HL-60/S4 treated with phorbol 12-myristate 13-acetate at 8.2 ng/mL for 4 days and 3 days (cell line): ENCODE data around the gene TGFBR2.

Experiments used
- in situ Hi-C: fragments of 300-500 bp; cut with MboI; formaldehyde crosslinking; loops from 2 replicates; pipeline ENCODE4 v1.15.0; 2022; ENCODE audit warnings: low sequenced_read_pairs

The TGFBR2 gene

DNA sequence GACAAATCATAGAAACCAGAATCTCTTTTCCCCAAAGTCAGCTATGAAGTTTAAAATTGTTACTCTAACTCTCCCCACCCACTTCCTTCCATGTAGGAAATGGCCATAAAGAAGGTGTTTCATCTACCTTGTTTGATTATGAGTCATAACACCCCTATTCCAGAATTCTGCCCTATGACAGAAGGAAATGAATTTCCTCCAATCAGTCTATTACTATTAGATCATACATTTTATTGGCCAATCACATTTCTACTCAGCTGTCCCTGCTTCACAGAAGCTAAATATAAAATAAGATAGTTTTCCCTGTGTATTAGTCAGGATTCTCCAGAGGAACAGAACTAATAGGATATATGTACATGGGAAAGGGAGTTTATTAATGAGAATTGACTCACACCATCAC lies 102.1 kb downstream of the TGFBR2 start:
- in situ Hi-C loops, result no loop called here

GRCh38 chr3:30710017-30710416 lies 103.6 kb downstream of the TGFBR2 start:
- in situ Hi-C loops, result no loop called here

DNA sequence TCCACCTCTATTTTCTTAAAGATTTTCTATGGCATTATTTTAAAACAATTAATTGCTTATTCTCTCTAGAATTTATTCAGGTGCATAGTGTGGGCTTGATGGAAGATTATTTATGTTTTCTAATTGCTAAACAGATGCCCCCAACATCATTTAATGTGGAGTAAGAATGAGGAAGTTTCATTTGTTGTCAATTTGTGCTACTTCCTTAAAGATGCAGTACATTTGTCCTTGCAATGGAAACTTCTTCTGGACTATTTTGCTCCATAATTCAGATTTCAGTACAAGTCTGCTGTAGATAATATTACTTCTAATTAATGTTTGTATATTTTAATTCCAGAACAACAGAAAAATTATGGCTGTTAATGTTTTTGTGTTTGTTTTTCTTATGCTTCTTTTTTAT lies 104.8 kb downstream of the TGFBR2 start:
- in situ Hi-C loops, result no loop called here

- in situ Hi-C loops, result no loop called here
Observed at GRCh38 chr3:30711867-30712266, 105.5 kb downstream of the TGFBR2 start.

GRCh38 chr3:30712991-30713390 lies 106.6 kb downstream of the TGFBR2 start:
- in situ Hi-C loops, result no loop called here

DNA sequence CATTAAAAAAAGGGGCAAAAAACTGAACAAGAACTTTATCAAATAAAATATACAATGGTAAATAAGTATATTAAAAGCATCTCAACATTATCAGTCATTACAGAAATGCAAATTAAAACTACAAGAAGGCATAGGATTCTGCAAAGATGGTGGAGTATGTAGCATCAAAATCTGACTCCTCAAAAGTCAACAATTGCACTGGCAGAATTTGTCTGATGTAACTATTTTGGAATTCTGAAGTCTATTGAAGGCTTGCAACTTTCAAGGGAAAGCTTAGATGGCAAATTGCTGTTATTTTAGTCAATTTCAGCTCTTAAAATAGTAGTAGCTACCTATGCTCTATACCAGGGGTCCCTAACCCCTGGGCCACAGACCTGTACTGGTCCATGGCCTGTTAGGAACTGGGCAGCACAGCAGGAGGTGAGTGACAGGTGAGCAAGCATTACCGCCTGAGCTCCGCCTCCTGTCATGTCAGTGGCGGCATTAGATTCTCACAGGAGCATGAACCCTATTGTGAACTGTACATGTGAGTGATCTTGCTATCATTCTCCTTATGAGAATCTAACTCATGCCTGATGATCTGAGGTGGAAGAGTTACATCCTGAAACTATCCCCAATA lies 107.6 kb downstream of the TGFBR2 start:
- in situ Hi-C loops, result no loop called here

DNA sequence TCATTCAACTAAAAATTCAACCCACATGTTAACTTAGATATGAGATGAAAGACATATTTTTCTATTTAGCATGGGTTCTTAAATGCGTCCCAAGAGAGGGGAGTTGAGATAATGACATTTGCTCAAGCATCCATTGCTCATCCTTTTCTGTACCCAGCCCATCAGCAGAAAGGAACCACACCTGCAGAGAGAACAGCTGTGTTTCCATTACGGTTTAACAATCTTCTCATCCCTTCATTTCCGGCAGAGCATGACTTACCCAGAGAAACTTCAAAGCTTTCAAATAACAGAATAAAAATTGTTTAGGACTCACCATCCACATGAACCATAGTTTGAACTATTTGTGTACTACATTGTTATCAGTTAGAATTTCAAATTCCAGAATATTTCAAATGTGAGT lies 113.1 kb downstream of the TGFBR2 start:
- in situ Hi-C loops, result no loop called here

DNA sequence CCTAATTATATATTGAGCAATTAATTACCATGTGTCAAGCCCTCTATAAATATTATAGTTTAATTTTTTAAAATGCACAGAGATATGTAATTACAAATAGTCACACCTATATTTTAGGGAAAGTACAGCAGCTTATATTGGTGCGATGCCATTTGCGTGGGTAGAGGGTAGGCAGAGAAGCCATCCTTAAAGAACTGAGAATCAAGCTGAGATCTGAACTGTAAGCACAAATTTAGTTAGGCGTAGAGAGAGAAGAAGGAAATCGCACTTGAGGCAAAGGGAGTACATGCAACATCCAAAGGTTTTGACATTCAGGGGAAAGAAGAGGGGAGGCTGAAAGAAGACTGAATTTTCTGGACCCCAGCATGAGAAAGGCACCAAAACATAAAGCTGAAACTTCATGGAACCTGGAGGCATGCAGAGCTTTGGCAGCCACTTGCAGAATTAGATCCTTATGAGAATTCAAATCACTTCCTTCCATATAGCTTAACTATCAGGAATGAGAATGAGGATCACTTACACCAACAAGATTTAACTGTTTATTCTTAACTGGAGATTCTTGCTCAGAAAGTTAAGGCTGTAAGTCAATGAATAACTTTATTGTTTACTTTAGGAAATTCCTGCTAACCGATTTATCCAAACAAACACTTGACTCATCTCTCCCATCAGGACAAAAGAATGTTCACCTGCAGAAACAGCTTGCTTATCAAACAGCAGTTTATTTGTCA lies 114.3 kb downstream of the TGFBR2 start:
- in situ Hi-C loops, result no loop called here

- in situ Hi-C loops, result no loop called here
Observed at GRCh38 chr3:30721314-30721634, 114.9 kb downstream of the TGFBR2 start.

DNA sequence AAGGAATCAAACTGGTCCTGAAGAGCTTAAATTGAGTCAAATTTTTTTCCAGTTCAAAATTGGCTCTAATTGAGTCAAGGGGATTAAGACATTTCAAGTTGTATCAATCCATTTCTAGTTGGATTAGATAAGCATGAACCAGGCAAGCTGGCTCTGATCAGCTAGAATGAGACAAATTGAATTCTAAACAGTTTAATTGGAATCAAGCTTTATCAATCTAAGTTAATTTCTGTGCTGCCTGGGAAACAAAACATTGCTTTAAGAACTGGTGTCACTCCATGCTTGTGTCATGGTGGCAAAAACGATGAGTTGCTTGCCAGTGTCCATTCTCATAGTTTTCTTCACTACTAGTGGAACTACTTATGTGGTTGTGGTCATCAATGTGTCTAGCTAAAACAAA lies 116.8 kb downstream of the TGFBR2 start:
- in situ Hi-C loops, result no loop called here

DNA sequence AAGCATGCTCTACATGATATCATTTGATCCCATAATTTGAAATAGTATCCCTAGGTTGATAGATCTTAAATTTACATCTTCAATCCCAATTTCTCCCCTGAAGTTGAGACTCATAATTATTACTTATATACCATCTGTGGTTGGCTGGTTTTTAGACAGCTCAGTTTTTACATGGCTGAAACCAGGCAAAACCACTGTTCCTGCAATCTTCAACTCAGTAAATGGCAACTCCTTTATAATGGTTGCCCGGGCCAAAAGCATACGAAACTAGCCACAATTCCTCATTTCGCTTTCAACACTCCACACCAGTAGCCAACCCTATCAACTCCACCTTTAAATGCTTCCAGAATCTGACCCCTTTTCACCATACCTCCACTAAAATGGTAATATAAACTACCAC lies 118.5 kb downstream of the TGFBR2 start:
- in situ Hi-C loops, result no loop called here

- in situ Hi-C loops, result no loop called here
Observed at GRCh38 chr3:30728143-30728542, 121.7 kb downstream of the TGFBR2 start.

DNA sequence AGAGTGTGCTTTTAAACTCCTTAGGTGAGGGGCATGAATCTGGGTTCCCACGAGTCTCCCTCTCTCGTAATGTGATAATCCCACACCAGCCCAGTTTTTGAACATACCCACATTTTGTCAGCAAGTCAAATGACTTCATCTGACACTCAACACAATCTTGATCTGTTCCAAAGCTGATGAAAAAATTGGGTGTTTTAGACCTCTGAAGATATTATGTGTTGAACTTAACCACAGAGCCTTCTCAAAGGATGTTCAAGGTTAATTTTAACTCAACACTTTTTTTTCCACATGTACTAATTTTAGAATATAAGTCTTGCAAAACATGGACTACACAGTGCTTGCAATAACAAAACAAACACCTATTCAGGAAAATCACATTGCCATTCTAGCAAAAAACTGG lies 123.1 kb downstream of the TGFBR2 start:
- in situ Hi-C loops, result no loop called here

- in situ Hi-C loops, result no loop called here
Observed at GRCh38 chr3:30729936-30730335, 123.5 kb downstream of the TGFBR2 start.

DNA sequence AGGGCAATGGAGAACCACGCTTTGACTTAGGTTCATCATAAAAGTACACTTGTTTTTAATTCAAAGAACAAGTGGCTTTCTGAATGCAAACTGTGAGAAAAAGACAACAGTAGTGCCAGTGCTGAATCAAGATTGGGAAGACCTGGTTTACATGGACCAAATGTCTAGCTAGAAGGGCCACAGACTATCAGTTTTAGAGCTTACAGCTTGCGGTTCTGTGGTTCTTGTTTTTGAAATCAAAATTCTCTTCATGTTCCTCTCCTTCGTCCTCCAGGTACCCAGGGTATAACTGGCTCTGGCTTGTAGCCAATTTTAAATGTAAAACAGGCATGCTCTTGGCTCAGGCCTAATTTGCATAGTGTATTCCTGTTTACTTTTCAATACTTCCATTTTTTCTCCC lies 124.6 kb downstream of the TGFBR2 start:
- in situ Hi-C loops, result no loop called here

- in situ Hi-C loops, result no loop called here
Observed at GRCh38 chr3:30733209-30733608, 126.8 kb downstream of the TGFBR2 start.

GRCh38 chr3:30733696-30734095 lies 127.3 kb downstream of the TGFBR2 start:
- in situ Hi-C loops, result no loop called here

DNA sequence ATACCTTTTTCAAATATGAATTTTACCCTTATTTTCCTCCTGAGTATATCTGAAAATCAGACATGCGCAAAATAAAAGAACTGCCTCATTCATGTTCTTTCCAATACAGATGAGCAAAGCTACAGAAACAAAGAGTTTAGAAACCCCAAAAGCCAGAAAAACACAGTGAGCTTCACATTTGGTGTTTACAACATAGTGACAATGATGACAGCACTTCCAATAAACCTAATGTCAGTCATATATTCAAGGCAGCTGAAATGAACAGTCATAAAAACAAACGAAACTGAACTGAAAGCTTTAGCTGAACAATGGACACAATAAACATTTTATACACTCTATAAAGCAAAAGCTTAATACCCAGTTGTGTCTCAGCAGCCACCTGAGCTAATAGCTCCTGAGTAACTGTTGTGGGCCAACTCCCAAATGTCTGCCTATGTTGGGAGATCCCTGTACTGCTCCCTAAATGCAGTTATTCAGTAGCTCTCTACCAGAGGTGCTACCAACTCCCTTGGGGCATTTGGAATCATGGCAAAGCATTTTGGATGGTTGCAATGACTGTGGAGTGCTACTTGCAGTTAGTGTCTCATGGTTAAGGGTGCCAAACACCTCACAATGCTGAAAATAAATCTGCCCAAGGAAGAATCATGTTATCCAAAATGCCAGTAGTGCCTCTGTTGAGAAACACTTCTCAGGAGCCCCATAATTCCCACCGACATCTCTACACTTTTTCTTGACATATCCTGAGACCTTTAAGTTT lies 131.5 kb downstream of the TGFBR2 start:
- in situ Hi-C loops, result no loop called here

- in situ Hi-C loops, result no loop called here
Observed at GRCh38 chr3:30738605-30739004, 132.2 kb downstream of the TGFBR2 start.

DNA sequence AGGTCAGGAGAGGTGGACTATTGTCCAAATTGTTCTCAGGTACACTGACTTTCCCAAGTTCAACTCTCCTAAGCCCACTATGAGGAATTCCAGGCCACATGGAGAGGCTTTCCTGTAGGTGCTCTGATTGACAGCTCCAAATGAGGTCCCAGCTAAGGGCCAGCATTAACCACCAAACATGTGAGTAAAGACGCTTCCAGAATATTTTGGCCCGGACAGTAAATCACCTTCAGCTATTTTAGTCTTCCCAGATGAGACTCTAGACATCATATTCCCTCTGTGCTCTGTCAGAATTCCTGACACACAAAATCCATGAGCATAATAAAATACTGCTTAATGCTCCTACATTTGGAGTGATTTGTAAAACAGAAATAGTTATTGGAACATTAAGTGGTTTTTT lies 135.5 kb downstream of the TGFBR2 start:
- in situ Hi-C loops, result no loop called here

GRCh38 chr3:30742796-30743619 lies 136.6 kb downstream of the TGFBR2 start:
- in situ Hi-C loops, result no loop called here
